Omental fat pad (tissue), 4 donors: ENCODE measurements around the gene MST1. TPM values are rescaled to one million over a fixed set of nuclear protein-coding genes. Genes with fewer than 3 reads are reported as not detected.

ENCODE experiments used
- ATAC-seq: fragments of 150-250 bp; one replicate; pipeline ENCODE4 v1.9.1; 2016; ENCODE audit warnings: mild to moderate bottlenecking, moderate library complexity; ENCODE audit not compliant: low FRiP score
- DNase-seq: peaks from one replicate; pipeline ENCODE4 v3.0.0-alpha.2; 2019; ENCODE audit warnings: low spot score
- CTCF ChIP-seq, 3 donors: fragments of 450-650 bp; IDR thresholded peaks; one replicate each; pipeline ENCODE4 v1.5.1; 2016 to 2017; ENCODE audit warnings: antibody characterized with exemption in 3 of 3, mild to moderate bottlenecking in 3 of 3, moderate library complexity in 2 of 3
- total RNA-seq, 4 donors: library from RNA; depleted of rRNA; stranded (reverse); fragments of >200 nt; gene quantifications; one replicate each; pipeline ENCODE4 v1.1.0, GENCODE V29; 2016

MST1 gene
- total RNA-seq, 4 donors from 2014 or later = 3.5 to 94.1 (median 25.0) TPM

DNA sequence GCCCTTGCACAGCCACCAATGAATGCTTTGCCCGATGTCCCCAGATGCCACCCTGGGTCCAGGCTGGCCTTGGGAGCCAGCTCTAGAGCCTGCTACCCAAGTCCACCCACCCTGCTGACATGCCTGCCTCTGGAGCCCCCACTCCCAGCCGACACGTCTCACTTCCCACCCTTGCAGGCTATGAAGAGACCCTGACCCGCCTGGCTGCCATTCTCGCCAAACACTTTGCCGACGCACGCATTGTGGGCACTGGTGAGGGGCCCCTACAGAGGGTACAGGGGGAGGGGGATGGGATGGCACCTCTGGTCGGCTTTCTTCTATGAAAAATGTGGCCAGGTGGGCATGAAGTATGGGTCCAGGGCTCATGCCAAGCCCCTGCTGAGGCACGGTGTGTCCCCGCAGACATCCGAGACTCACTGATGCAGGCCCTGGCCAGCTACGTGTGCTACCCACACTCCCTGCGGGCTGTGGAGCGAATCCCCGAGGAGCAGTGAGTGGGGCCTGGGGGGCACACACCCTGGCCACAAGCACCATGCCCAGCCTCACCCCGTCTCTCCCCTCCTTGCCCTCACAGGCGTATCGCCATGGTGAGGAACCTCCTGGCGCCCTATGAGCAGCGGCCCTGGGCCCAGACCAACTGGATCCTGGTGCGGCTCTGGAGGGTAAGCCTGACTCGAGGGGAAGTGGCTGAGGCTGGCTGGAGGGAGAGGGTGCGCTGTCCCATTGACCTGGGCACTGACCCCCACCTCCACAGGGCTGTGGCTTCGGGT, 24.2 kb upstream of the MST1 start:
- DNase-seq (no peak), ATAC-seq (no peak)
- no peak for TF ChIP-seq CTCF (IDR thresholded peaks at IDR 0.05)

DNA sequence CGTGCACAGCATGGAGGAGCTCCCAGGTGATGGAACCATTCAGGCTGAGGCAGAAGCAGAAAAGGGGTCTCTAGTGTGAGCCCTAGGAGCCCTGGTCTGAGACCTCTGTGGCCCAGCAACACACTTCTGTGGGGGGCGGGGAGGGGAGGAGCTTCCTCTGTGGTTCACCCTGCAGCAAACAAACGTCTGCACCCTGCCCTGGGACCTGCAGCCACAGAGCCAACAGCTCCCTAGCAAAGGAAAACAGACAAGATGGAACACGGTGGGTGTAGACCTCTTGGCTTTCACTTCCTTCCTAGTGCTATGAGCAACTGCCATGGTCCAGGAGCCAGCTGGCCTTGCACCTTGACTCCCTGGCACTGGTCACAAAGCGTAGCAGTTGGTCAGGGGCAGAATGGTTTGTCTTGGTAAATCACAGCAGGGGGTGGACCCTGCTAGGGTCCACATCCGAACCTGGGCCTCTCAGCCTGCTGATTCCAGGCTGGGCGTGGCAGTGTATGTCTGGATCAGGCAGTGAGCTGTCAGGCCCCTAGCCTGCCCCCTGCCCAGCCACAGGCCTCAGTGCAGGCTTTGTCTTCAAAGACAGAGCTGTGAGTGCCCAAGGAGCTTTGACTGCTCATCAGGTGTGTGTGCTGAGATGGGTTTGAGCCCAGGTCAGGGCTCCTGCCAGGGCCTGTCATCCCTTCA, 23.5 kb upstream of the MST1 start:
- TF ChIP-seq CTCF (IDR thresholded peaks at IDR 0.05) = no peak
- DNase-seq (no peak), ATAC-seq (no peak)

DNA sequence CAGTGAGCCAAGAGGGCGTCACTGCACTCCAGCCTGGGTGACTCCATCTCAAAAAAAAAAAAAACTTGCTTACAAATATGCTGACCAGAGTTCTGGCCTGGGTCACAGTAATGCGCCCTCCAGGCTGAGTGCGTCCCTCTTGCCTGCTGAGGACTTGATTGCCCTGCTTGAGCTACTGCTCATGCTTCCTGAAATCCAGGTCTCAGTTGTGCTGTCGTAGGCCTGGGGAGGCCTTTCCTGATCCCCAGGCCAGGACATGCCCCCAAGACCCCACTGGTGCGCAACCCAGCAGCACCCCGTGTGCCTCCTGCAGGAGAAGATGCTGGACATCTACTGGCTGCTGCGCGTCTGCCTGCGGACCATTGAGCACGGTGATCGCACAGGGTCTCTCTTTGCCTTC, 22.9 kb upstream of the MST1 start:
- TF ChIP-seq CTCF (IDR thresholded peaks at IDR 0.05) = no peak
- ATAC-seq (no peak), DNase-seq (no peak)

DNA sequence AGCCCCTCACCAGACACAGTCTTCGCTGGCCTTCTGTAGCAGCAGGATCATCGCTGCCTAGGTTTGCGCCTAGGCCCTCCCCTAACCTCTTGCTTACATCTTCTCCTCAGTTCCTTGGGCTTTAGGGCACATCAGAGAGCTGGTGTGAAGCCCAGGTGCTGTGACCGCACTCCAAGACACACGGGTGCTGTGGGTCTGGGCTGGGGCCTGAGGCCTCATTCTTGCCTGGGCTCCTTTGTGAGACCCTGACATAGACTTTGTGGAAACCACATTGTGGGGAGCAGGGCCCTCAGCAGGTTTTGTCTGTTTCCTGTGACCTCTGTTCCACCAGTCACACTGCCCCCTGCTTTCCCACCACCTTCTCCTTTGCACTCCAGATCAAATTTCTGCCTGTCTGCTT, 22.2 kb upstream of the MST1 start:
- TF ChIP-seq CTCF (IDR thresholded peaks at IDR 0.05) = no peak
- no peak for ATAC-seq
- no peak for DNase-seq

DNA sequence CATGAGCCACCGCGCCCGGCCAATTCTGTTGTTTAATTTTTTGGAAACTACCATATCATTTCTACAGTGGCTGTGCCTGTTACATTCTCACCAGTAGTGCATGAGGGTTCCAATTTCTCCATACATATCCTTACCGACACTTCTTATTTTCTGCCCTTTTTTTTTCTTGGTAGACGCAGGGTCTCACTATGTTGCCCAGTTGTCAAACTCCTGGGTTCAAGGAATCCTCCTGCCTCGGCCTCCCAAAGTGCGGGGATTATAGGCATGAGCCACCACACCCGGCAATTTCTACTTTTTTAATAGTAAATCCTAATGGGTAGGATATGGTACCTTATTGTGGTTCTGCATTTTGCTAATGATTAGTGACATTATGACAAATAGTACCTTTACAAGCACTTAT, 20.6 kb upstream of the MST1 start:
- ATAC-seq = no peak
- TF ChIP-seq CTCF (IDR thresholded peaks at IDR 0.05) = no peak
- no peak for DNase-seq

DNA sequence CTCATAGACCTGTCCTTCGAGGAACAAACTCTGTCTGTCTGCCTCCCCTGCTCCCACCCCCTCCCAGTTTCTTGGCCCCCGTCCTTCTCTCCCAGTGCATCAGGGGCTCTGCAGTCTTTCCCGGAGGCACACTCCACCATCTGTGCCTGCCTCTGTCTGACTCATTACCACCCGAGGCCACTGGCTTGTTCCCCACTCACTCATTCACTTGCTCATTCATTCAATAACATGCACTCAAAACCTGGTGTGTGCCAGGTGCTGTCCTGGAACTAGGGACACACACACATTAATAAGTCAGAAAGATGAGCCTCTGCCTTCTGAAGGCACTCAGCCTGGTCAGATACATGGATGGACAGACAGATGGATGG, 17.8 kb upstream of the MST1 start:
- no peak for DNase-seq
- no peak for ATAC-seq
- no peak for TF ChIP-seq CTCF (IDR thresholded peaks at IDR 0.05)
